DOHH2 (cell line): Measurements from ENCODE around the gene FOXK1.

Source experiments
- H3F3A ChIP-seq: fragments of 200-600 bp; sonication (generic), shearing (Covaris generic); 2 replicates; pipeline ENCODE4 v1.6.0; 2016; ENCODE audit warnings: antibody characterized with exemption, mild to moderate bottlenecking; ENCODE audit not compliant: control insufficient read depth, insufficient read depth
- H3K27ac ChIP-seq: fragments of 200-600 bp; sonication (generic); 2 replicates; pipeline ENCODE4 v1.5.1; 2014; ENCODE audit warnings: low read depth, mild to moderate bottlenecking, low read length, moderate library complexity
- H3K27me3 ChIP-seq: fragments of 200-600 bp; sonication (generic); 2 replicates; pipeline ENCODE4 v1.6.1; 2014; ENCODE audit warnings: mild to moderate bottlenecking, low read length, mixed read lengths; ENCODE audit not compliant: control insufficient read depth
- H3K36me3 ChIP-seq: fragments of 200-600 bp; sonication (generic); 2 replicates; pipeline ENCODE4 v1.6.1; 2014; ENCODE audit warnings: mild to moderate bottlenecking, low read length, moderate library complexity, mixed read lengths; ENCODE audit not compliant: control insufficient read depth
- H3K4me1 ChIP-seq: fragments of 200-600 bp; sonication (generic); 2 replicates; pipeline ENCODE4 v1.6.1; 2014; ENCODE audit warnings: mild to moderate bottlenecking, low read length, mixed read lengths; ENCODE audit not compliant: control insufficient read depth
- H3K4me2 ChIP-seq: fragments of 200-600 bp; sonication (generic); 2 replicates; pipeline ENCODE4 v1.6.0; 2014; ENCODE audit warnings: mild to moderate bottlenecking, low read length, moderate library complexity
- H3K4me3 ChIP-seq: fragments of 200-600 bp; sonication (generic); 2 replicates; pipeline ENCODE4 v1.5.1; 2014; ENCODE audit warnings: mild to moderate bottlenecking, low read length, mixed read lengths
- H3K79me2 ChIP-seq: fragments of 200-600 bp; sonication (generic); 2 replicates; pipeline ENCODE4 v1.6.1; 2014; ENCODE audit warnings: mild to moderate bottlenecking, low read length, mixed read lengths; ENCODE audit not compliant: control insufficient read depth
- H3K9me2 ChIP-seq: fragments of 200-600 bp; sonication (generic); replicated peaks from 2 replicates; pipeline ENCODE4 v1.6.1; 2014; ENCODE audit warnings: mild to moderate bottlenecking, low read length, mixed read lengths; ENCODE audit not compliant: control insufficient read depth
- H3K9me3 ChIP-seq: fragments of 200-600 bp; sonication (generic); 2 replicates; pipeline ENCODE4 v1.6.1; 2014; ENCODE audit warnings: antibody characterized with exemption, low read length, mixed read lengths; ENCODE audit not compliant: control insufficient read depth, insufficient read depth
- H4K20me1 ChIP-seq: fragments of 200-600 bp; sonication (generic); 2 replicates; pipeline ENCODE4 v1.6.0; 2014; ENCODE audit warnings: low read depth, mild to moderate bottlenecking, antibody characterized with exemption, low read length, moderate library complexity; ENCODE audit not compliant: control insufficient read depth, insufficient read depth
- CTCF ChIP-seq: fragments of 200-600 bp; sonication (generic); IDR thresholded peaks from one replicate; pipeline ENCODE4 v1.5.1; 2014; ENCODE audit warnings: antibody characterized with exemption, mild to moderate bottlenecking, low read depth, low read length; ENCODE audit not compliant: poor library complexity, severe bottlenecking
- EZH2phosphoT487 ChIP-seq: fragments of 200-600 bp; sonication (generic); IDR thresholded peaks from 2 replicates; pipeline ENCODE4 v1.6.1; 2017; ENCODE audit warnings: borderline replicate concordance, mild to moderate bottlenecking, antibody characterized with exemption, low read length, moderate library complexity, mixed read lengths

The FOXK1 gene

GRCh38 chr7:4799508-4800268, 117.6 kb downstream of the FOXK1 start:
- Histone ChIP-seq H3K27me3 (no peaks in the 10 kb centered on the region), H3K4me2 (no peak overlapping the region), H4K20me1 (no peaks in the 10 kb centered on the region), H3K79me2 (no peaks in the 10 kb centered on the region), H3K36me3 (no peaks in the 10 kb centered on the region; the same call in 1 of the 2 replicates), H3K9me3 (no peaks in the 10 kb centered on the region), H3K27ac (no peak overlapping the region), H3K4me1 (no peaks in the 10 kb centered on the region), H3F3A (no peaks in the 10 kb centered on the region), H3K4me3 (no peak overlapping the region), H3K9me2 (no peaks in the 10 kb centered on the region)
- TF ChIP-seq EZH2phosphoT487 (no peak), CTCF (no peak)

GRCh38 chr7:4800487-4800886, 118.4 kb downstream of the FOXK1 start:
- TF ChIP-seq CTCF (no peak), EZH2phosphoT487 (no peak)
- Histone ChIP-seq H3F3A (no peaks in the 10 kb centered on the region), H3K27me3 (no peaks in the 10 kb centered on the region), H4K20me1 (no peaks in the 10 kb centered on the region), H3K4me1 (no peaks in the 10 kb centered on the region), H3K79me2 (no peaks in the 10 kb centered on the region), H3K4me2 (no peak overlapping the region), H3K9me2 (no peaks in the 10 kb centered on the region), H3K36me3 (no peaks in the 10 kb centered on the region), H3K9me3 (no peaks in the 10 kb centered on the region), H3K27ac (no peak overlapping the region), H3K4me3 (no peak overlapping the region)

- no peak for TF ChIP-seq CTCF
- no peak for TF ChIP-seq EZH2phosphoT487
- Histone ChIP-seq H4K20me1 (no peaks in the 10 kb centered on the region), H3K36me3 (no peaks in the 10 kb centered on the region), H3K27ac (no peak overlapping the region), H3K4me2 (no peak overlapping the region), H3F3A (no peaks in the 10 kb centered on the region), H3K4me3 (no peak overlapping the region), H3K79me2 (no peaks in the 10 kb centered on the region), H3K9me3 (no peaks in the 10 kb centered on the region), H3K4me1 (no peaks in the 10 kb centered on the region), H3K27me3 (no peaks in the 10 kb centered on the region), H3K9me2 (no peaks in the 10 kb centered on the region)
Measured at GRCh38 chr7:4800926-4801838, 119.1 kb downstream of the FOXK1 start.
